Peyer's patch (tissue), 4 donors: ENCODE data around the gene NIT1.

ENCODE experiments used
- POLR2A ChIP-seq, 2 donors: fragments of 450-650 bp; IDR thresholded peaks; one replicate each; pipeline ENCODE4 v1.5.1; 2017; ENCODE audit warnings: antibody characterized with exemption in 2 of 2, mild to moderate bottlenecking in 2 of 2, moderate library complexity in 2 of 2
- TF ChIP-seq, protein P1 (sequence below), 6 experiments: fragments of 450-650 bp in 4 of 6; fragments of 200-600 bp in 2 of 6; sonication (generic) in 1 of 6; IDR thresholded peaks; one replicate each; pipeline ENCODE4 v1.5.1; 2017 to 2019; ENCODE audit warnings: antibody characterized with exemption in 6 of 6, mild to moderate bottlenecking in 3 of 6, moderate library complexity in 1 of 6

DNA sequence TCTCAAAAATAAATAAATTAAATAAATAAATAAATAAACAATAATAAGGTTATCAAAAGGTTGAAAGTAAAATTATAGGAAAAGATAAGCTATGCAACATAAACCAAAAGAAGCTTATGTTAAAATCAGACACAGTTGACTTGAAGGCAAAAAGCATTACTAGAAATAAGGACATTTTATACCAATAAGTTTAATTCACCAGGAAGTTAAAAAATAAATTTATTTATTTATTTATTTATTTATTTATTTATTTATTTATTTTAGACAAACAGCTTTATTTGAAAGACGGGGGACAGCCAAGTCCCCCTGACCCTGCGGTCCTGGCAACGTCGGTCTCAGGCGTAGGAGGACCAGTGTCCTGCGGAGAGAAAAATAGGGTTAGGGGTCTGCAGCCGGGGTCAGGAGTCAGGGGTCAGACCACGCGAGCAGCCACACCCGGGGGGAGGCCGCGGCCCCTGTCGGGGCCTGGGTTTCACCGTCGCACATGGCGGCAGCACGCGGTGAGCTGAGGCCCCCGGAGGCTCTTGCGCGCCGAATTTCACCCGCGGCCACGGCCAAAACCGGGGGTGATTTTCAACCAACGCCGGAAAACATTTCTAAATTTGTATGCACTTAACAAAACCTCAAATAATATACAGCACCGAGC, 23.0 kb downstream of the NIT1 start:
- TF ChIP-seq POLR2A (IDR thresholded peaks at IDR 0.05): no peak
- TF ChIP-seq, protein P1, sequence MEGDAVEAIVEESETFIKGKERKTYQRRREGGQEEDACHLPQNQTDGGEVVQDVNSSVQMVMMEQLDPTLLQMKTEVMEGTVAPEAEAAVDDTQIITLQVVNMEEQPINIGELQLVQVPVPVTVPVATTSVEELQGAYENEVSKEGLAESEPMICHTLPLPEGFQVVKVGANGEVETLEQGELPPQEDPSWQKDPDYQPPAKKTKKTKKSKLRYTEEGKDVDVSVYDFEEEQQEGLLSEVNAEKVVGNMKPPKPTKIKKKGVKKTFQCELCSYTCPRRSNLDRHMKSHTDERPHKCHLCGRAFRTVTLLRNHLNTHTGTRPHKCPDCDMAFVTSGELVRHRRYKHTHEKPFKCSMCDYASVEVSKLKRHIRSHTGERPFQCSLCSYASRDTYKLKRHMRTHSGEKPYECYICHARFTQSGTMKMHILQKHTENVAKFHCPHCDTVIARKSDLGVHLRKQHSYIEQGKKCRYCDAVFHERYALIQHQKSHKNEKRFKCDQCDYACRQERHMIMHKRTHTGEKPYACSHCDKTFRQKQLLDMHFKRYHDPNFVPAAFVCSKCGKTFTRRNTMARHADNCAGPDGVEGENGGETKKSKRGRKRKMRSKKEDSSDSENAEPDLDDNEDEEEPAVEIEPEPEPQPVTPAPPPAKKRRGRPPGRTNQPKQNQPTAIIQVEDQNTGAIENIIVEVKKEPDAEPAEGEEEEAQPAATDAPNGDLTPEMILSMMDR (IDR thresholded peaks at IDR 0.05): no peak
